D341Med (cell line): ENCODE results near the gene VAPA.
"Not testable (repeated sequence)": the region's sequence is repeated elsewhere in the genome, so short reads cannot be mapped to it uniquely, and the experiment has no call there.

ENCODE experiments used
- DNase-seq: peaks from one replicate; pipeline ENCODE4 v3.0.0; 2012; ENCODE audit warnings: low spot score

Gene VAPA

DNA sequence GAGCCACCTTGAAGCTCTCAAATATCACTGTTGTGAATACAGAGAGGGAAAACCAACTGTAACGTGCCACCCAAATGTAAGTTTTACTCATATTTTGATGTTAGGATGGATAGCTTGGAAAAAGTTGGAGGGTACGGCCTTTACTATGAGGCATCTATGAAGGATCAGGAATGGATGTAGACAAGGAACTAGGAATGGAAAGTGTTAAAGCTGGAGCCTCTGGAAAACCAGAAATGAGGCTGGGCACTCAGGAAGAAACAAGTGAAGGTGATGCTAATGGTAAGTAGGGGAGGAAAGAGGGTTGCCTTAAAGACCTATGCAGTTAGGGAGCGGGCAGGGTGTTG lies 27.8 kb upstream of the VAPA start:
- DNase-seq: no peak

DNA sequence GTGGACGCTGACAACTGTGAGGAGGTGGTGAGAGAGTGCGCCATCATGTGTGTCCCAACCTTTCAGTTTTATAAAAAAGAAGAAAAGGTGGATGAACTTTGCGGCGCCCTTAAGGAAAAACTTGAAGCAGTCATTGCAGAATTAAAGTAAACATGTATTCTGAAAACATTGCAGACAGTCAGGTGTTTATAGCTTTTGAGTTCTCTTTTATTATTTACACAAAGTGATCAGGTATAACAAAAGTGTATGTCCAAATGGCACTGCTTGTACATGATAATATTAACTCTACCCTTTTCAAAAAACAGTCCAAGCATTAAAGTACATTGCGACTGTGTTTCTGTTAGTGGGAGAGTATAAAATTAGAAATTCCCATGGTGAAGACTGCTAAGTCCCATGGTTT lies 25.8 kb upstream of the VAPA start:
- DNase-seq: no peak

DNA sequence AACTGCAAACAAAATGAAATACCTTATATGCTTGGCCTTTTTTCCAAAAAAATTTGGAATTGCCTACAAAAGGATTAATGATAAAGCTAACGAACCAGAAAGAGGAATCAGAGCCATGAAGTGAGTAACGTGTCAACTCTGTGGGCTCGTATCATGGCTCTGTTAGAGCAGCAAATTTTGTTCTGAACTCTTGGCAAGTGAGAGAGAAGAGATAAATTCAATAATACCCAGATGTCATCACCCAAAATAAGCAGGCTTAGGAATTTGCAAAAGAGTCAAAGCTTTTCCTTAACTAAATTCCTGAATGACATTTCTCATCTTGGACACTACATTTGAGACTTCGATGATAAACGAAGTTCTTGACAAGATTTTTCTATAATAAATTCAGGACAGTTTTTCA lies 23.6 kb upstream of the VAPA start:
- no peak for DNase-seq

DNA sequence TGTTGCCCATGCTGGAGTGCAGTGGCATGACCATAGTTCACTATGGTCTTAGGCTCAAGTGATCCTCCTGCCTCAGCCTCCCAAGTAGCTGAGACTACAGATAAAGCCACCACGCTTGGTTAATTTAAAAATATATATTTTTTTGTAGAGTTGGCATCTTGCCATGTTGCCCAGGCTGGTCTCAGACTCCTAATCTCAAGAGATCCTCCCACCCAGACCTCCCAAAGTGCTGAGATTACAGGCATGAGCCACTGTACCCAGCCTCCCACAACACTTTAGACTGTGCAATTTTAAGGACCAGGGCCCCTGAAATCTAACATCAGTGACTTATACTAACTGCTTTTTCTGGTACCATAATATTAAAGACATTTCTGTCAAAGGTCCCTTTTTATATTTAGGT lies 22.9 kb upstream of the VAPA start:
- DNase-seq: no peak

DNA sequence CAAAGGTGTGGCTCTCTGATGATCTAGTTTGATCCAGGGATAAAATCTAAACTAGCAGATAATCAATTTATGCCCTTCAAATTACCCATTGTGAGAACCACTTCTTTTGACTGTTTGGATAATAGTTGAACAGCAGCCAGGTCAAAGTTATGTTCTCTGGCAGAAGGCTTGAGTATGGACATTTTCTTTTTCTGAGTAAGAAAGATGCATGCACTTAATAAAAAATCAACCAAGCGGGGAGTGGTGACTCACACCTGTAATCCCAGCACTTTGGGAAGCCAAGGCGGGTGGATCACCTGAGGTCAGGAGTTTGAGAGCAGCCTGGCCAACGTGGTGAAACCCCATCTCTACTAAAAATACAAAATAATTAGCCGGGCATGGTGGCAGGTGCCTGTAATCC lies 22.3 kb upstream of the VAPA start:
- not testable (repeated sequence) for DNase-seq

DNA sequence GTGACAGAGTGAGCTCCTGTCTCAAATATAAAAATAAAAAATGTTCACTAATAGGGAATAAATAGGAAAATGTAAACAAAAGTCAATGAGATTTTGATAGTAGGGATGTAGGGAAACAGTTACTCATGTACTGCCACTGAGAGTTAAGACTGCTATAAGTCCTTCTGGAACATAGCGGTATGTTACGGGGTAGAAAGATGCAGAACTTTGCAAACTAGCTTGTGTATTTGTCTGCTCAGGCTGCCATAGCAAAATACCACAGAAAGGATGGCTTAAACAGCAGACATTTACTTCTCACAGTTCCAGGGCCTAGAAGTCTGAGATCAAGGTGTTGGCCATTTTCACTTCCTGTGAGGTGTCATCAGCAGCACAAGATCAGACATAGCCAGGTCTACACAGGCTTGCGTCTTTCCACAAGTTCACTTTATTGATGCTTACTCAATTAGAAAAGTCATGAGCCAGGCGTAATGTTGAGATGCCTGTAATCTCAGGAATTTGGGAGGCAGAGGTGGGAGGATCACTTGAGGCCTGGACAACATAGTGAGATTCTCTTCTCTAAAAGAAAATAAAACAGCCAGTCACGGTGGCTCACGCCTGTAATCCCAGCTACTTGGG lies 19.3 kb upstream of the VAPA start:
- no peak for DNase-seq

DNA sequence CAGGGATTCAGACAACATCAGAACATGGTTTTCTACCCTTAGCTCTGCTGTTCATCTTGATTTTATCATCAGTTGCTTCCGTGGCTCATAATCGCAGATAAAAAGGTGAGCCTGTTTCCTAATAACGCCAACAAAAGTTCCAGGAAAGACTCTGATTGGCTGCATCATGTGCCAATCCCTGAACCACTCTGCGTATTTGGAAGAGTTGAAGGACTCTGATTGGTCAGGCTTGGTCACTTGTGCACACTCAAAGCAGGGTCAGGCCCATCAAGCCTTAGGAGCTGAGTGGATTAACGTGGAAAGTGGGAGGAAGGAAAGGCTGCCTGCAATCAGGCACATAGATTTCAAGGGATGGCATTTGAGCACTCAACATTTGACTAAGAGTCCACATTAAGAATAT lies 16.7 kb upstream of the VAPA start:
- DNase-seq: no peak

DNA sequence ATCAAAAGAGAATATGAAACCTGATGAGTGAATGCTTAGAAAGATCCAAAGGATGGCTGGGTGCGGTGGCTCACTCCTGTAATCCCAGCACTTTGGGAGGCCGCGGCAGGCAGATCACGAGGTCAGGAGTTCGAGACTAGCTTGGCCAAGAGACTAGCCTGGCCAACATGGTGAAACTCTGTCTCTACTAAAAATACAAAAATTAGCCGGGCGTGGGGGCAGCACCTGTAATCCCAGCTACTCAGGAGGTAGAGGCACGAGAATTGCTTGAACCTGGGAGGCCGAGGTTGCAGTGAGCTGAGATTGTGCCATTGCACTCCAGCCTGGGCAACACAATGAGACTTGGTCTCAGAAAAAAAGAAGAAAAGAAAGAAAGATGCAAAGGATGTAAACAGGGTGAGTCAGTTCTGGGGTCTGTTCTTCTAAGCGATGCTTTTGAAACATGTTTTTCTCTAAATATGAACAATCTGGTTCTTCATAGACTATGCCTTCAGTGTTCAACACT lies 16.0 kb upstream of the VAPA start:
- DNase-seq: not testable (repeated sequence)

DNA sequence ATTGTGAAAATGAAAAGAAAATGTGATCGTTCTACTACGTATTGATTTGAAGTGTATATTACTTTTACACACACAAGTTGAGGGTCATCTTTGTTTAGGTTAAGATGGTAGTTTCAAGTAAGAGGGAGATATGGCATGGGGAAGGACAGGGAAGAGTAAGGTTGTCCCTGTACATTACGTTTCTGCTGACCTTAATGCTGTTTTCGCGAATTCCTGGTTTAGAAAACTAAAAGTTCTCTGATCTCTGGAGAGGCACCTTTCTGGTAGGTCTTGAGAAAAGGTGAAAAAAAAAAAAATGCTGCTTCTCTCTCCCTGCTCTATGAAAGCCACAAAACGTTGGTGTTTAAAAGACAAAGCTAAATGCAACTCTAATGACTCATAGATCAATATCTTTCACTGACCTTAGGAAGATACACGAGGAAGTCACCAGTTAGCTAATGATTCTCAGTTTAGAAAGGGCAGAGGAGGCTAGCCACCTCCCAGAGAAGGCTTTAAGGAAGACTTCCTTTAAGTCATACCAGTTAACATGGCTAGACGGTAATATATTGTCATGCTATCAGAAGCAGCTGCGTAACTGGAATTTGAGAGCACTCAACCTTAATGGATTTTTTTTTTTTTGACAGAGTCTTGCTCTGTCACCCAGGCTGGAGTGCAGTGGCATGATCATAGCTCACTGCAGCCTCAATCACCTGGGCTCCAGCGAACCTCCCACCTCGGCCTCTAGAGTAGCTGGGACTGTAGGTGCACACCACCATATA lies 14.8 kb upstream of the VAPA start:
- no peak for DNase-seq

DNA sequence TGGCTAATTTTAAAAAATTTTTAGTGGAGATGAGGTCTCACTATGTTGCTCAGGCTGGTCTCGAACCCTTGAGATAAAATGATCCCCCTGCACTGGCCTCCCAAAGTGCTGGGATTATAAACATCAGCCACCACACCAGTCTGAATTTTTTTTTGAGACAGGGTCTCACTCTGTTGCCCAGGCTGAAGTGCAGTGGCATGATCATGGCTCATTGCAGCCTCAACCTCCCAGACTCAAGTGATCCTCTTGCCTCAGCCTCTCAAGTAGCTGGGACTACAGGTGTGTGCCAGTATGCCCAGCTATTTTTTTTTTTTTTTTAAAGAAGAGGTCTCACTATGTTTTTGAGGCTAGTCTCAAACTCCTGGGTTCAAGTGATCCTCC lies 14.3 kb upstream of the VAPA start:
- not testable (repeated sequence) for DNase-seq

DNA sequence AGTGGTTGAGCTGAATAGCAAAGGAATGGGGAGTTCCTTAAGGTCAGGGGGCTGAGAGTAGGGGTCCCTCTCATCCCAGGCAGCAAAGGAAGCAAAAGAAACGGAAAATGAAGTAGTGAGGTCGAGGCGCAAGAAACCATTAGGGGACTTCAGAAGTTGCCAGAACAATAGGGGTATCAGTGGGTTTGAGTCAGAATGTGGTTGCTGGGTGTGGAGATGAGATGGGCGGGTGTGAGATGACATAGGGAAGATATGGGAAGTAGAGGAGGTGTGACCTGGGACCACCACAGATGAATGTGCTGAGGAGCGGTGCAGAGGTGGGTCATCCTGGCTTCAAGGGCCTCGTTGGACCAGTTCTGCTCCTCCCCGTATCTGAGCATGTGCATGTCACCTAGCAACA lies 13.1 kb upstream of the VAPA start:
- DNase-seq: no peak

DNA sequence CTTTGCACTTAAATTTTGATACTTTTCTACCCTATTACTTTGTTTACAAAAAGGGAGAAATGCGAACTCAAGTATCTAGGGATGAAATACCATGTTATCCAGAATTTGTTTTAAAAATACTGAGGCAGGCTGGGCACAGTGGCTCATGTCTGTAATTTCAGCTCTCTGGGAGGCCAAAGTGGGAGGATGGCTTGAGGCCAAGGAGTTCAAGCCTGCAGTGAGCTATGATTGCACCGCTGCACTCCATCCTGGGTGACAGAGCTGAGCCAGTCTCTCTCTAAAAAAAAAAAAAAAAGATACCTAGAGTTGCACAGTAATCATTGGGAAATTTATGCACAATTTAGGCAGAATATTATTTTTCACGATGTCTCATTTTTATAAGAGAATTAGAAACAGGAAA lies 12.4 kb upstream of the VAPA start:
- DNase-seq: no peak

DNA sequence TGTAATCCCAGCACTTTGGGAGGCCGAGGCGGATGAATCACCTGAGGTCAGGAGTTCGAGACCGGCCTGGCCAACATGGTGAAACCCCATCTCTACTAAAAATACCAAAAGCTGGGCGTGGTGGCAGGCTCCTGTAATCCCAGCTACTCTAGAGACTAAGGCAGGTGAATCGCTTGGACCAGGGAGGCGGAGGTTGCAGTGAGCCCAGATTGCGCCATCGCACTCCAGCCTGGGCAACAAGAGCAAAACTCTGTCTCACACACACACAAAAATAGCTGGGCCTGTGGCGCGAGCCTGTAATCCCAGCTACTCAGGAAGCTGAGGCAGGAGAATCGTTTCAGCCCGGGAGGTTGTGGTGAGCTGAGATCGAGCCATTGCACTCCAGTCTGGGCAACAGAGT lies 11.6 kb upstream of the VAPA start:
- not testable (repeated sequence) for DNase-seq

DNA sequence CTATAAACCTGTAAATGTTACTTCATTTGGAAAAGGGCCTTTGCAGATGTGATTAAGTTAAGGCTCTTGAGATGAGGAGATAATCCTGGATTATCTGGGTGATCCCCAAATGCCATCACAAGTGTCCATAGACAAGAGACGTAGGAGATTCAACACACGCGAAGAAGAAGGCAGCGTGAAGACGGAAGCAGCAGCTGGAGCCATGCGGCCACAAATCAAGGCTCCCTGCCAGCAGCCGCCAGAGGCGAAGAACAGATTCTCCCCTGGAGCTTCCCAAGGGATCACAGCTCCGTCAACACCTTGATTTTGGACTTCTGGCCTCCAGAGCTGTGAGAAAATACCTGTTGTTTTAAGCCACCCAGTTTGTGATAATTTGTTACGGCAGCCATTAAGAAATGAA lies 11.0 kb upstream of the VAPA start:
- DNase-seq: peak; percentile 87

DNA sequence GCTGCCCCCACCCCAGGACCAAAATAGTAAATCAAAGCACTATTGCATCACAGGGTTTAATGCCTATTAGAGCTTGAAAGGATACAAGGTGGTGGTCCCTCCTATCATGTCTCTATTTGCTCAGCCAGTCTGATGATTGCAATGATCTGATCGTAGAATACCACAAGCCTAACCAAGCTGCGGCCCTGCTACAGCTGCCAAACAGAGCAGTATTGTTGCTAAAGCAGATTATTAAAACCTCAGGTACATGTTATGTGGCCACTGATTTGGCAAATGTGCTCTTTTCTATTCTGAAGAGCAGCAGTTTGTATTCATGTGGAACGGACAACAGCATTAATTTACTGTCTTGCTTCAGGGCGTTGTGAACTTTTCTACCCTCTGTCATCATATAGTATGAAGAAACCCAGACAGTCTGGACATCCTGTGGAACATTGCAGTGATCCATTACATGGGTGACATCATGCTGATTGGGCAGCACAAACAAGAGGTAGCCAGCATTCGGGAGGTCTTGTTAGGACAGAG lies 8.4 kb upstream of the VAPA start:
- DNase-seq: no peak

DNA sequence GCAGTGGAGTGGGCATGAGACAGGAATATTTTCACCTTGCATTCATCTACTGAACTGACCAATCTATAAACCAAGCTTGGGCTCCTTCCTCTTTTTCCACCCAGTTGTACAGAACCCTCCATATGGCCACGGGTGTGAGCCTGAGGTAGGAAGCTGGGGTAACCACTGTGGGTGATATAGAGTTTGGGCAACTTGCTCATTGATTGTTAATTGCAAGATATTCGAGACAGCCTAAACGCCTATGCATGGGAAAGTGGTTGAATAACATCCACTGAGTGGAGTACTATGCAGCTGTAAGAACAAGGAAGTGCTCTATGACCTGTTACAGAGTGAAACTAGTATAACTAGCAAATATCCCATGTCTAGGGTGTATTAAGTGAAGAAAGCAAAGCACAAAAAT lies 7.3 kb upstream of the VAPA start:
- no peak for DNase-seq

DNA sequence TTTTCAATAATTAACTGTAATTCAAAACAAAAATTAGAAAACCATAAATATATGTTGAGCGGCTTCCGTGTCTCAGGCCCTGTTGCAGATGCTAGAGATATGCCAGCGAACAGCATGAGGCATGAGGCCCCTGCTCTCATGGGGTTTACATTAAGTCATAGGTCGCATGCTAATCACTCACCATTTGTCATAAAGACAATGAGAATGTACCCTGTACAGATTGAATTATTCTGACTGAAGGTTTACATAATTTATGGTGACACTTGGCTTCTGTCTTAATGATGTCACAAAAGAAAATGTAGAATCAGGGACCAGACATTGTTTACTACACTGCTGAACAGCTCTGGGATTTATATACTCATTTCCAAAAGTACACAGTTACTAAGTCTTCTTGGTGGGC lies 5.9 kb upstream of the VAPA start:
- no peak for DNase-seq

DNA sequence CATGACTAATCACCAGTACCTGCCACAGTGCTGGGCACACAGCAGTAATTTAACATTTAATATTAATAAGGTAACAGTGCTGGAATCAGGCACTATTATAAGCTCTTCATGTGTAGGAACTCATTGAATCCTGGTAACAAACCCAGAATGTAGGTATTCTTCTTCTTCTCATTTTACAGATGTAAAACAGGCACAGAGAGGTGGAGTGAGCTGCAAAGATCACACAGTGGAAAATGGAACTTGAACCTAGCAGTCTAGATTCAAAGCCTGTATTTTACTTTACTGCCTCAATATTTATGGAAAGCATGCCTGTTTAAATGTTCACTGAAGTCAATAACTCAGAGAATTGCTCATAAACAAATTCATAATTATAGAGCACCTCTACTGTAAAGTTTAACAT lies 3.7 kb upstream of the VAPA start:
- no peak for DNase-seq

DNA sequence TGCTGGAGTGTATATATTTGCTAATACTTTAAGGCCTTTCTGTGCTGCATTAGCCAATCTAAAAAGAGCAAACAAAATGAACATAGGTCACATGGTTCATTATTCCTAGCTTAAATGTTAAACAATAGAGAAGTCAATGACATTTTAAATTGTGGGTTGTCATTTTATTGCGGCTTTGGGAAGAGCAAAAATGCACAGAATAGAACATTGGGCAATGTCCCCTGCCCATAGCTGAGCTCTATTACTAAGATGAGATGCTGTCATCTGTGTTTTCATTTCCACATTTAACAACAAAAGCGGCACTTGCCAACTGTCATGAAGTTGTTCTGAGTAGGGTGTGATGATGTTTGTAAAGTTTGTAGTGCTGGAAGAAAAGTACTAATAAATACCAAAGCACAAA lies 3.2 kb upstream of the VAPA start:
- DNase-seq: no peak

DNA sequence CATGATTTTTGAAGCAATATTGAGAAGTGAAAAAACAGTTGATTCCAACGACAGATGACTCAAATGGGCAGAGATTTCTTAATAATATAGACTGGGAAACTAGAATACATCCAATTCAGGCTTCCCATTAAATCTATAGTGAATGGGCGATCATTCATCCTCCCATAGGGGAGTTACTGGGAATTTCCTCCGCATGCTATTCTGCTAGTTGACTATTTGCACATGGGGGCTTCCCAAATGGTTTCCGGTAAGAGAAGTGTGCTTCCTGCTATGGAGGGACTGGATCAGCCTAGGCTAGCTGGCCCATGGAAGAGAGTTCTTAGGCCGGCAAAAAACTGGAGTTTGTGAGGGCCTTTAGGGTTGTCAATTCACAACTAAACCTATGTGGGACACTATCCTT lies 2.6 kb upstream of the VAPA start:
- no peak for DNase-seq

DNA sequence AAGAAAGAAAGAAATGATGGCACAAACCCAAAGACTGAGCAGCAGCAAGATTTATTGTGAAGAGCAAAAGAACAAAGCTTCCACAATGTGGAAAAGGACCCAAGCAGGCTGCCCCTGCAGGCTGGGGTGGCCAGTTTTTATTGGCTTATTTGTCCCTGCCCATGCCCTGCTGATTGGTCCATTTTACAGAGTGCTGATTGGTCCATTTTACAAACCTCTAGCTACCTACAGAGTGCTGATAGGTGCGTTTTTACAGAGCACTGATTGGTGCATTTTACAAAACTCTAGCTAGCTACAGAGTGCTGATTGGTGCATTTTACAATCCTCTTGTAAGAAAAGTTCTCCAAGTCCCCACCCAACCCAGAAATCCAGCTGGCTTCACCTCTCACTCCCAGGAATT lies 1.5 kb upstream of the VAPA start:
- DNase-seq: not testable (repeated sequence)

DNA sequence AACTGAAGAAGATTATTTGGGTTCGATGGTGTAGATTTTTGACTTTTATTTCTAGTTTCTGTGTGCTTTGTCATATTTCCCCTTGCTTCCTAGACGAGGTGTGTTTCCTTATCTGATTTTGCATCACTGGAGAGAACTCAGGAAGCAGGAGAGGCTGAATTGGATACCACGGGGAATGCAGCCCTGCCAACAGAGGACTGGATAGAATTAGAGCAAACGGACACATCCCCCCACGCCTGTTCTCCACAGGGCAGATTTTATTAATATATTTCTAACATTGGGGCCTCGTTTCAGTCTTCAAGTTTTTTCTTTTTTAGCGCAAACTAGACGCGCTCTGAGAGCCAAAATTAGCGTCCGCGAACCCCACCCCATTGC lies 678 bp upstream of the VAPA start:
- DNase-seq: no peak

DNA sequence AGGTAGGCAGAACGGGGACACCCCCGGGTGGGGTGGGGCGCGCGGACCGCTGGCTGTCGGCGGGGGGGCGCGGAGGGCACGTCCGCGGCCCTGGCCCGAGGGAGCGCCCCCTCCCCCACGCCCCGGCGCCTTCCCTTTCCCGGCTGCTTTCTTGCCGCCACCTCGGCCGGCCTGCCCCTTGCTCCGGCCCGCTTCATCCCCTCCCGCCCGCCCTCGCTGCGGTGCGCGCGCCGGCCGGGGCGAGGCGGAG lies 443 bp downstream of the VAPA start:
- peak; percentile 89 for DNase-seq

DNA sequence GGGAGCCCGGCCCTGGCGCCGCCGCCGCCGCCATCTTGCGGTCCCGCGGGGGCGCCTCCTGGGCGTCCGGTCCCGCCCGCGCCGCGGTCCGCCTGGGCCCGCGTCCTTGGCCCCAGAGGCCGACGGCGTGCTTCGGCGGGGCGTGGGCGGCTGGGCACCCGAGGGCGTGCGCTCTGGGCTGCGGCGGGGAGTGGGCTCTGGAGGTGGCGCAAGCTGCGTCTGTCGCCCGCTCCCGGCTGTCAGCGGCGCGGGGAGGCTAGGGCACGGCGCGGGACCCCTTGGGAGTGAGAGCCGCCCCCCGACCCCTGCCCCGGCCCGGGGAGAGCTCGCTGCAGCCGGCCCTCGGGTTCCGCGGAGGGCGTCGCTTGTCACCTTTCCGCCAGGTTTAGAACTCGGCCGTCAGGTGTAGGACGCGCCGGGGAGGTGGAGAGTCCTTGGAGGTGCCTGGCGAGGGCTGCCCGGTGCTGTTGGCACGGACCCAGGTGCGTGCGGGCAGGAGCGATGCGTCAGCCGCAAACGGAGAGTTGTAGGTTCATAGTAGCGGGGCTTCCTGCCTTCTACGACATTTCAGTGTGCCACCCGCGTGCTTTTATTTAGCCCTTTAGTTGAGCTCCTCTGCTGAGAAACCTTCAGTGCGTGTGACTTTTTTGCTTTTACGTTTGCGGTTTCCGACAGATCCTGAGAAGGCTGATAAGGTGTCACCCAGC lies 921 bp downstream of the VAPA start:
- peak; percentile 75 for DNase-seq
